Measurements from ENCODE around the gene FIS1.
"Not testable (repeated sequence)": the region's sequence is repeated elsewhere in the genome, so short reads cannot be mapped to it uniquely, and the experiment has no call there.

- not testable (repeated sequence) for TF ChIP-seq CTCF (conservative IDR thresholded peaks at IDR 0.05); ZFX (IDR thresholded peaks at IDR 0.05)
Measured at GRCh38 chr7:101292566-101292965, 47.7 kb upstream of the FIS1 start.
